Thyroid gland (tissue), 4 donors: ENCODE measurements around the gene VAT1L. TPM values are rescaled to one million over a fixed set of nuclear protein-coding genes. Genes with fewer than 3 reads are reported as not detected.

Experiments
- DNase-seq, 2 donors: peaks; one replicate each; pipeline ENCODE4 v3.0.0-alpha.2; 2019
- H3K27ac ChIP-seq, 3 donors: fragments of 200-600 bp; sonication (generic); 1 replicate in 2 of 3; 2 replicates in 1 of 3; pipeline ENCODE4 v1.5.1; 2016 to 2019; ENCODE audit warnings: mild to moderate bottlenecking in 1 of 3, moderate library complexity in 1 of 3
- H3K27me3 ChIP-seq: fragments of 200-600 bp; sonication (generic); one replicate; pipeline ENCODE4 v1.5.1; 2019
- H3K36me3 ChIP-seq, 2 donors: fragments of 200-600 bp; sonication (generic); one replicate each; pipeline ENCODE4 v1.5.1; 2016 to 2019
- H3K4me1 ChIP-seq, 2 donors: fragments of 200-600 bp; sonication (generic); one replicate each; pipeline ENCODE4 v1.5.1; 2017 to 2019
- H3K4me3 ChIP-seq, 3 donors: fragments of 200-600 bp; sonication (generic); replicated peaks in 1 of 3; 1 replicate in 2 of 3; 2 replicates in 1 of 3; pipeline ENCODE4 v1.5.1; 2016; ENCODE audit warnings: mild to moderate bottlenecking in 1 of 3
- H3K9me3 ChIP-seq: fragments of 200-600 bp; sonication (generic); one replicate; pipeline ENCODE4 v1.5.1; 2017
- POLR2A ChIP-seq, 2 donors: fragments of 450-650 bp; IDR thresholded peaks; one replicate each; pipeline ENCODE4 v1.6.1; 2017; ENCODE audit warnings: antibody characterized with exemption in 2 of 2, mild to moderate bottlenecking in 2 of 2, moderate library complexity in 1 of 2
- WGBS, 2 donors: methylation state at CpG; one replicate each; pipeline ENCODE4 v1.1.5; 2017; 5-methylcytosine and 5-hydroxymethylcytosine counted together
- intact Hi-C: fragments of 100-400 bp; cut with DNase I; formaldehyde crosslinking; loops from one replicate; pipeline ENCODE4 v1.15.1; 2023
- total RNA-seq, 4 donors: library from RNA; depleted of rRNA; stranded (reverse); fragments of >200 nt; gene quantifications; one replicate each; pipeline ENCODE4 v1.2.3, GENCODE V29; 2016
- TF ChIP-seq, protein P1 (sequence below), 6 experiments: fragments of 200-600 bp in 3 of 6; fragments of 450-650 bp in 3 of 6; sonication (generic) in 3 of 6; IDR thresholded peaks; one replicate each; pipeline ENCODE4 v1.5.1; 2016 to 2019; ENCODE audit warnings: antibody characterized with exemption in 6 of 6, mild to moderate bottlenecking in 2 of 6, inconsistent platforms in 1 of 6, moderate library complexity in 1 of 6

The VAT1L gene
- total RNA-seq, 4 donors from 2014 or later: 1.9 to 29.7 (median 9.2) TPM

DNA sequence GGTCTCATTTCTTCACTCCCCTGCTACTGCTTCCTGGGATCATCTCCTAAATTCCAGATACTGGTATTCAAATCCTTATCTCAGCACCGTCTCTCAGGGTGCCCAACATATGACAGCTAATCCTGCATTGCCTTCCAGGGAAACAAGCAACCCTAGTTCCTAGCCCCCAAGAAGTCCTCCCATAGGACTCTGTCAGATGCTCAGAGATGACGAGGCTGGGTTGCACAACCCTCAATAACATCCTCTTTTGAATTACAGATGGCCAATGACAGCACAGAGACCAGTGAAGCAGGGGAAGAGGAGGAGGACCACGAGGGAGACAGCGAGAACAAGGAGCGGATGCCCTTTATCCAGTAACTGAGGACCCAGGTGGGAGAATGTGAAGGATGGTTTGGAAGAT, 189.0 kb downstream of the VAT1L start:
- no peak for DNase-seq
- H3K27me3 ChIP-seq: no peaks in the 10 kb centered on the region
- intact Hi-C loops: loop anchor here (10.0 kb wide), 1 partner anchor 193 kb away; the partner anchor contains the start of gene VAT1L
- H3K4me3 ChIP-seq: no peak overlapping the region
- H3K4me1 ChIP-seq: no peaks in the 10 kb centered on the region
- H3K27ac ChIP-seq: no peak overlapping the region
- no peaks in the 10 kb centered on the region for H3K9me3 ChIP-seq
- 71 to 79% methylated on average over 5 of the region's 5 CpGs for WGBS, 2 donors
- H3K36me3 ChIP-seq: peaks cover 0 to 3% of the 10 kb centered on the region in 2 donors
- TF ChIP-seq, protein P1, sequence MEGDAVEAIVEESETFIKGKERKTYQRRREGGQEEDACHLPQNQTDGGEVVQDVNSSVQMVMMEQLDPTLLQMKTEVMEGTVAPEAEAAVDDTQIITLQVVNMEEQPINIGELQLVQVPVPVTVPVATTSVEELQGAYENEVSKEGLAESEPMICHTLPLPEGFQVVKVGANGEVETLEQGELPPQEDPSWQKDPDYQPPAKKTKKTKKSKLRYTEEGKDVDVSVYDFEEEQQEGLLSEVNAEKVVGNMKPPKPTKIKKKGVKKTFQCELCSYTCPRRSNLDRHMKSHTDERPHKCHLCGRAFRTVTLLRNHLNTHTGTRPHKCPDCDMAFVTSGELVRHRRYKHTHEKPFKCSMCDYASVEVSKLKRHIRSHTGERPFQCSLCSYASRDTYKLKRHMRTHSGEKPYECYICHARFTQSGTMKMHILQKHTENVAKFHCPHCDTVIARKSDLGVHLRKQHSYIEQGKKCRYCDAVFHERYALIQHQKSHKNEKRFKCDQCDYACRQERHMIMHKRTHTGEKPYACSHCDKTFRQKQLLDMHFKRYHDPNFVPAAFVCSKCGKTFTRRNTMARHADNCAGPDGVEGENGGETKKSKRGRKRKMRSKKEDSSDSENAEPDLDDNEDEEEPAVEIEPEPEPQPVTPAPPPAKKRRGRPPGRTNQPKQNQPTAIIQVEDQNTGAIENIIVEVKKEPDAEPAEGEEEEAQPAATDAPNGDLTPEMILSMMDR (IDR thresholded peaks at IDR 0.05): no peak
- TF ChIP-seq POLR2A (IDR thresholded peaks at IDR 0.05): no peak

DNA sequence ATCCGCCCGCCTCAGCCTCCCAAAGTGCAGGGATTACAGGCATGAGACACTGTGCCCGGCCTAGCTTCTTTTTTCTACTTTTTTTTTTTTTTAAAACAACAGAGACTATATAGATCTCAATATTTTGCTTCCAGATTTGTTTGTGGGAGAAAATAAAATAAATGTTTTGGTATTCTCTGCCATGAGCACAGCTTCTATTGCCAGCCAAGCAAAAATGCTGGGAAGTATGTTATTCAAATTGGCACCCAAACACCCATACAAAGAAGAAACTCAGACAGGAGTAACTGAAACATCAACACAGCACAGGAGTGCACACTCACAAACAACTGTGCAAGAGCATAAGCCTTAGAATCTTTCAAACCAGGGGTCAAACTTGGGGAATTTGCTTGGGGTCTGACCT, 196.7 kb downstream of the VAT1L start:
- Histone ChIP-seq H3K4me1 (no peaks in the 10 kb centered on the region), H3K36me3 (no peaks in the 10 kb centered on the region), H3K27ac (no peak overlapping the region), H3K27me3 (no peaks in the 10 kb centered on the region), H3K9me3 (no peaks in the 10 kb centered on the region), H3K4me3 (no peak overlapping the region)
- intact Hi-C loops: no loop called here
- WGBS, 2 donors: 92 to 93% methylated on average over 3 of the region's 3 CpGs
- TF ChIP-seq POLR2A (IDR thresholded peaks at IDR 0.05): no peak
- TF ChIP-seq, protein P1 (IDR thresholded peaks at IDR 0.05): no peak
- no peak for DNase-seq

DNA sequence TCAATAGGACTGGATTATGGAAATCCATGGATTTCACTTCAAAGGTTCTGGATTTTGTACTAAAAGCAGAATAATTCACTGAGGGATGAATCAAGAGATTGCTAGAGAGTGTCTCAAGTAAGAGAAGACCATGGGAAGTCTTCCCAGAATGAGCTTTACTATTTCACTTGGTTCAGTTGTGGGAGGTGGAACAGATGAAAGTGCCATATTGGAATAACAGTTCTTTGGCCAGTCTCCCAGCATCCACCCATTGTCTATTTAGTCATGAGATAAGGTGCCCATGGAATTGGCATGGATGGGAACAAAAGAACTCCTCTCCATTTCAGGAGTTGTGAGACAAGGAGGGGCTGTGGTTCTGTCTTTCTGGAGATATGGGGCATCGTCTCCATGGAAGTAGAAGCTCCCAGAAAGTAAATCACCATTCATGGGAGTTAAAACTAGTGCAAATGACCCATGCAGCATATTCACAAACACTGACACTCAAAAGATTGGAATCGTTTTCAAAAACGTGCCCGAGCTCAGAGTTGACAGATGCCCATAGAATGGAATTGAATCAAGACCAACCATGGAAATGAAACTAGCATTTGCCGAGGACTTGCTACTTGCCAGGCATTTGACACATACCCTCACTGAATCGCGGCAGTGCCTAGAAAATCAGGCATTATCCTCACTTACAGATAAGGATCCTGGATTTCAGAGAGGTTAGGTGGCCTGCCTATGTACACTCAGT, 197.8 kb downstream of the VAT1L start:
- TF ChIP-seq POLR2A (IDR thresholded peaks at IDR 0.05): no peak
- TF ChIP-seq, protein P1 (IDR thresholded peaks at IDR 0.05): no peak
- H3K27ac ChIP-seq: no peak overlapping the region
- H3K27me3 ChIP-seq: no peaks in the 10 kb centered on the region
- 89 to 95% methylated on average over 7 of the region's 7 CpGs for WGBS, 2 donors
- DNase-seq: no peak
- no peaks in the 10 kb centered on the region for H3K36me3 ChIP-seq
- no peak overlapping the region for H3K4me3 ChIP-seq
- intact Hi-C loops: no loop called here
- no peaks in the 10 kb centered on the region for H3K9me3 ChIP-seq
- no peaks in the 10 kb centered on the region for H3K4me1 ChIP-seq

DNA sequence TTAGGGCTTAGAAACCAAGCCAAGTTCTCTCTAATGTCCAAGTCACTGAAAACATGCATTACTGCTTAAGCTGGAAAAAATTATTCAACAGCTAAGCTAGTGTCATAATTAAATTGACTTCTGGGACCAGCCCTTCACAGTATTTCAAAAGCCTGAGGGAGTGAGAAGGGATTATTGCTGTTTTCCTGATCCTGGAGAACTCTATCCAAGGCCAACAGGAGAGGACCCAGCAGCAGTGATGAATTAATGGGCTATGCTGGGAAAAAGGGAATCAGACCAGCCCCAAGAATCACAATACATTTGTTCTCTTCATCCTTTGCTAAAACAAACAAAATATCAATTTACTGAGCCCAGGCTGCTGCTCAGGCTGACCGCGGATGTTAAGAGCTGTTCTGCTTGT, 199.4 kb downstream of the VAT1L start:
- no peaks in the 10 kb centered on the region for H3K9me3 ChIP-seq
- H3K27ac ChIP-seq: no peak overlapping the region
- no peaks in the 10 kb centered on the region for H3K36me3 ChIP-seq
- H3K4me1 ChIP-seq: no peaks in the 10 kb centered on the region
- 32 to 45% methylated on average over 2 of the region's 2 CpGs for WGBS, 2 donors
- H3K4me3 ChIP-seq: no peak overlapping the region
- no peaks in the 10 kb centered on the region for H3K27me3 ChIP-seq
- no peak for TF ChIP-seq POLR2A (IDR thresholded peaks at IDR 0.05)
- TF ChIP-seq, protein P1 (IDR thresholded peaks at IDR 0.05): no peak
- intact Hi-C loops: no loop called here
- DNase-seq: no peak

DNA sequence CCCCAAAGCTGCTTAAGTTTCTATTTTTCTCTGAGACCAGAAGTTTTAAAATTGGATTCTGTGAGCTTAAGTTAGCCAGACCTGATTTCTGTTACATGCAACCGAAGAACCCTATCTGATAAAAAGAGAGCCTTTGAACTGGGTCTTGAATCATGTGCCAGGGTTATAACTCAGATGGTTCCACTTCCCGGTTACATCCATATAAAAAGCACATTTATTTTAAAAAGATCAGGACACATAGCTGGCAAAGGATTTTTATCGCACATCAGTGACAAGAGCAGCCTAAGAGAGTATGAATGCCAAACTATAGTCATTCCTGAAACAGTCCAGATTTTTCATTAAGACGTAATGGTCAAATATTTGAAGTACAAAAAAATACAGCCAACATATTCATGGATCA, 201.5 kb downstream of the VAT1L start:
- H3K9me3 ChIP-seq: no peaks in the 10 kb centered on the region
- no peak for DNase-seq
- no peaks in the 10 kb centered on the region for H3K27me3 ChIP-seq
- H3K27ac ChIP-seq: no peak overlapping the region
- no peaks in the 10 kb centered on the region for H3K36me3 ChIP-seq
- 84 to 88% methylated on average over 4 of the region's 4 CpGs for WGBS, 2 donors
- no peaks in the 10 kb centered on the region for H3K4me1 ChIP-seq
- intact Hi-C loops: no loop called here
- no peak overlapping the region for H3K4me3 ChIP-seq
- TF ChIP-seq POLR2A (IDR thresholded peaks at IDR 0.05): no peak
- TF ChIP-seq, protein P1 (IDR thresholded peaks at IDR 0.05): no peak
